Mucosa of stomach (tissue), 1 donor: ENCODE results near the gene NDUFB10.
"Not testable (repeated sequence)": the region's sequence is repeated elsewhere in the genome, so short reads cannot be mapped to it uniquely, and the experiment has no call there.

Source experiments
- H3K27me3 ChIP-seq: one replicate; pipeline ENCODE4 v1.7.0; 2013; ENCODE audit warnings: mild to moderate bottlenecking, low read length; ENCODE audit not compliant: control insufficient read depth, insufficient read depth
- H3K36me3 ChIP-seq: one replicate; pipeline ENCODE4 v1.7.0; 2013; ENCODE audit warnings: low read length; ENCODE audit not compliant: control insufficient read depth, insufficient read depth
- H3K4me1 ChIP-seq: one replicate; pipeline ENCODE4 v1.7.0; 2013; ENCODE audit warnings: mild to moderate bottlenecking, low read length; ENCODE audit not compliant: control insufficient read depth, insufficient read depth
- H3K4me3 ChIP-seq: one replicate; pipeline ENCODE4 v1.7.0; 2013; ENCODE audit warnings: low read length
- H3K9ac ChIP-seq: one replicate; pipeline ENCODE4 v1.7.0; 2013; ENCODE audit warnings: mild to moderate bottlenecking, low read length, moderate library complexity
- H3K9me3 ChIP-seq: one replicate; pipeline ENCODE4 v1.7.0; 2013; ENCODE audit warnings: mild to moderate bottlenecking, low read length, moderate library complexity; ENCODE audit not compliant: control insufficient read depth
- donor health status: Pancreatic carcinoma.

Gene NDUFB10

GRCh38 chr16:1930338-1930720 is 29.0 kb upstream of the NDUFB10 start:
- Histone ChIP-seq H3K36me3 (no peaks in the 10 kb centered on the region), H3K9me3 (no peaks in the 10 kb centered on the region), H3K4me3 (no peak overlapping the region), H3K9ac (no peak overlapping the region), H3K27me3 (peaks cover 3% of the 10 kb centered on the region), H3K4me1 (peaks cover 2% of the 10 kb centered on the region)

- no peak overlapping the region for H3K9ac ChIP-seq
Observed at GRCh38 chr16:1932050-1933028, 27.0 kb upstream of the NDUFB10 start.

DNA sequence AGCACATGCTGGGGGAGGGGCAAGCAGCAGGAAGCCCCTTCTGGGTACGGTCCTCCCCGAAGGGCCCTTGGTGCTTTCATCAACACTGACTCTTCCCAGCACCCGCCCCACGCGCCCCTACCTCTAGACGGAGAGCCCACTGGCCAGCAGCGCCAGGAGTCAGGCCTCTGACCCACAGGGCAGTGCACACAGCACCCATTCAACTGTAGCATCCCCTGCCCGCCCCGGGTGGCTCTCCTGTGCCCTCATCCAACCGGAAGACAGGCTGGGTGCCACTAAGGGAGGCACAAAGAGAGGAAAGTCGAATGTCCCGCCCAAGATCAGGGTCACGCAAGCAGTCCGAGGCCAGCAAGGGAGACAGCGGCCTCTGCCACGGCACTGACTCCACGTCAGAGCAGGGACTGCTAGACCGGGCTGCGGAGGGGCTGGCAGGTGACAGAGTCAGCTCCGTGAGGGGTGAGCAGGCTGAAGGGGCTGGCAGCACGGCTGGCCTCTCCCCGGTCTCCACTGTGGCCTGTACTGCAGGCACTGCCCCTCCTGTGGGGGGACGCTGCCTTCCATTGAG is 26.2 kb upstream of the NDUFB10 start:
- peaks cover 5% of the 10 kb centered on the region for H3K4me1 ChIP-seq

More at GRCh38 chr16:1932050-1933028, 27.0 kb upstream of the NDUFB10 start:
- Histone ChIP-seq H3K36me3 (no peaks in the 10 kb centered on the region), H3K9me3 (no peaks in the 10 kb centered on the region), H3K27me3 (no peaks in the 10 kb centered on the region), H3K4me3 (no peak overlapping the region), H3K4me1 (peaks cover 5% of the 10 kb centered on the region)

DNA sequence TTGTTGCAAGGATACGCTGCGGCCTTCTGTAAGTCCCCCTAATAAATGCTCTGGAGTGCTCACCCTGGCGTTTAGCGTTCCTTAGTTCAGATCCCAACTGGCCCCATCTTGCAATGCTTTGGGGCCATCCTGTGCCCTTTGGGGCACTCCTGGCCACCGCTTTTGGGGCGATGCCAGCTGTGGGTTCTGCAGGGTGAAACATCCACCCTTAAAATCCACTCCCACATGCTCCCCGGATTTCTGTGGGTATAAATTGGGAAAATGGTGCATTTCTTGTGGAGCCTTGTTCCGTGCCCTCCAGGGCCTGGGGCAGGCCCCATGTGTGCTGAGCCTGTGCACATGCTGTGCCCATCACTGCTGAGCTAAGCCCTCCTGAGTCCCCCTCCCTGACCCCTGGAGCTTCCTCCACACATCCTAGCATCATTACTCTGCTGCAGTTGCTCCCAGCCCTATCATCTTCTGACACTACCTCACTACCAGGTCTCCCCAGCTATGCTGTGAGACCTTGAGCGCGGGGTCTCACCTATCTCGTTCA is 22.3 kb upstream of the NDUFB10 start:
- Histone ChIP-seq H3K9me3 (no peaks in the 10 kb centered on the region), H3K36me3 (no peaks in the 10 kb centered on the region), H3K27me3 (no peaks in the 10 kb centered on the region), H3K4me3 (no peak overlapping the region), H3K4me1 (peaks cover 13% of the 10 kb centered on the region), H3K9ac (no peak overlapping the region)

More for the DNA sequence above, 26.2 kb upstream of the NDUFB10 start:
- Histone ChIP-seq H3K4me3 (no peak overlapping the region), H3K27me3 (no peaks in the 10 kb centered on the region), H3K9me3 (no peaks in the 10 kb centered on the region), H3K36me3 (no peaks in the 10 kb centered on the region), H3K9ac (no peak overlapping the region)

DNA sequence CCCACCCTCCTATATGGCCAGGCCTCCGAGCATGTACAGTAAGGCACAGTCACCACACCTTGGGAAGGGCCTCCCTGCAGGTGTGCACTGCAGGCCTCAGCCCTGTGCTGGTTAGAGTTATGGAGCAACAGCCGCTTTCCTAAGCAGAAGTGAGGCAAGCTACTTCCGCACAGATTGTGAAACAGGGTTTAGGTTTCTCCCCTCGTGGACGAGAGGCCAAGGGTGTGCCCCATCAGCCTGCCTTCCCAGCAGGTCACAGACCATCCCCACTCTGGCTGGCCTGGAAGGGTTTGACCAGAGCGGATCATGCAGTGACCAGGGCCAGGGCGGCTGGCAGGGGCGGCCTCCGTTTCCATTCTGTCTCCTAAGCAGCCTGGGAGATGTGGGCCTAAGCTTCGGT is 21.0 kb upstream of the NDUFB10 start:
- Histone ChIP-seq H3K27me3 (no peaks in the 10 kb centered on the region), H3K9me3 (no peaks in the 10 kb centered on the region), H3K9ac (no peak overlapping the region), H3K4me3 (no peak overlapping the region), H3K4me1 (peaks cover 20% of the 10 kb centered on the region), H3K36me3 (no peaks in the 10 kb centered on the region)

GRCh38 chr16:1938910-1939309 is 20.4 kb upstream of the NDUFB10 start:
- Histone ChIP-seq H3K9ac (no peak overlapping the region), H3K9me3 (no peaks in the 10 kb centered on the region), H3K4me1 (peaks cover 20% of the 10 kb centered on the region), H3K27me3 (no peaks in the 10 kb centered on the region), H3K4me3 (no peak overlapping the region), H3K36me3 (no peaks in the 10 kb centered on the region)

DNA sequence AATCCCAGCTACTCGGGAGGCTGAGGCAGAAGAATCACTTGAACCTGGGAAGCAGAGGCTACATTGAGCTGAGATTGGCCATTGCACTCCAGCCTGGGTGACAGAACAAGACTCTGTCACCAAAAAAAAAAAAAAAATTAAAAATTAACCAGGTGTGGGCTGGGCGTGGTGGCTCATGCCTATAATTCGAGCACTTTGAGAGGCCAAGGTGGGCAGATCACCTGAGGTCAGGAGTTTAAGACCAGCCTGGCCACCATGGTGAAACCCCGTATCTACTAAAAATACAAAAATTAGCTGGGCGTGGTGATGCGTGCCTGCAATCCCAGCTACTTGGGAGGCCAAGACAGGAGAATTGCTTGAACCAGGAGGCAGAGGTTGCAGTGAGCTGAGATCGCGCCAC is 19.5 kb upstream of the NDUFB10 start:
- H3K9ac ChIP-seq, H3K36me3 ChIP-seq, H3K9me3 ChIP-seq, H3K27me3 ChIP-seq, H3K4me3 ChIP-seq: not testable (repeated sequence)
- H3K4me1 ChIP-seq, result peaks cover 20% of the 10 kb centered on the region

DNA sequence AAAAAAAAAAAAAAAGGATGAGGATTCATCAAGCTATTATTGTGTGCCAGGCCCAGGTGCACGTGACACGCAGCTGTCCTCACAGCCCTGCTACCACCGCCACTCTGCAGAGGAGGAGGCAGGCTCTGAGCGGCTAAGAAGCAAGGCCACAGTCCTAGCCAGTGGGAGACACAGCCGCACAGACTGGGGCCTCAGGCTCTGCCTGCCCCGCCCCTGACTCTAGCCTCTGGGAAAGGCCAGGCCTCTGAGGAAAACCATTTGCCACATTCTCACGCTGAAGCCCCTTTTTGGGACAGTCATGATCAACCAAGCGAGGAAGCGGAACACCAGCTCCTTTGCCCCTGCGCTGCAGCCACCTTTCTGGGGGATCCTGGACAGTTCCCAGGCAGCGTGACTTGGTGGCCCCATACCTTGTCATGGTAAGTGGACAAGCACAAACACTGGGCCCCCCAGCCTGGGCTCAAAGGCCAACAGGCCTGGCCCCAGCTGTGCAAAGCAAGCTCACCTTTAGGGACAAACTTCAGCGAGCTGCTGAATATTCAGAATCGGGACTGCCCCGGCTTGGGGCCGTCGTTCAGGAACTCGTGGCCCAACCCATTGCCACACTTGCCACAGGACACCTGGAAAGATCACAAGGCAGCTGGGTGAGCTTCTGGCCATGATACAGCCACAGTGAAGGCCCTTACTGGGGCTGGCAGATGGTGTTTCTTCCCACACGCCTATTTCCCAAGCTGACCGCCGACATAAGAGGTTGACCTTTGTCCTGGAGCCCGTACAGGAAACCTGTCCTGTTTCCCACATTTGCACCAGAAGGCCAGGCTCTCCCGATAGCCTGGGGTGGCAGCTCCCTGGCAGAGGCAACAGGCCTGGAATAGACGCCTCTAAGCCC is 18.8 kb upstream of the NDUFB10 start:
- H3K4me1 ChIP-seq, result peaks cover 16% of the 10 kb centered on the region
- H3K9ac ChIP-seq, result no peak overlapping the region
- no peaks in the 10 kb centered on the region for H3K27me3 ChIP-seq
- H3K4me3 ChIP-seq, result no peak overlapping the region
- H3K9me3 ChIP-seq, result no peaks in the 10 kb centered on the region
- H3K36me3 ChIP-seq, result no peaks in the 10 kb centered on the region

DNA sequence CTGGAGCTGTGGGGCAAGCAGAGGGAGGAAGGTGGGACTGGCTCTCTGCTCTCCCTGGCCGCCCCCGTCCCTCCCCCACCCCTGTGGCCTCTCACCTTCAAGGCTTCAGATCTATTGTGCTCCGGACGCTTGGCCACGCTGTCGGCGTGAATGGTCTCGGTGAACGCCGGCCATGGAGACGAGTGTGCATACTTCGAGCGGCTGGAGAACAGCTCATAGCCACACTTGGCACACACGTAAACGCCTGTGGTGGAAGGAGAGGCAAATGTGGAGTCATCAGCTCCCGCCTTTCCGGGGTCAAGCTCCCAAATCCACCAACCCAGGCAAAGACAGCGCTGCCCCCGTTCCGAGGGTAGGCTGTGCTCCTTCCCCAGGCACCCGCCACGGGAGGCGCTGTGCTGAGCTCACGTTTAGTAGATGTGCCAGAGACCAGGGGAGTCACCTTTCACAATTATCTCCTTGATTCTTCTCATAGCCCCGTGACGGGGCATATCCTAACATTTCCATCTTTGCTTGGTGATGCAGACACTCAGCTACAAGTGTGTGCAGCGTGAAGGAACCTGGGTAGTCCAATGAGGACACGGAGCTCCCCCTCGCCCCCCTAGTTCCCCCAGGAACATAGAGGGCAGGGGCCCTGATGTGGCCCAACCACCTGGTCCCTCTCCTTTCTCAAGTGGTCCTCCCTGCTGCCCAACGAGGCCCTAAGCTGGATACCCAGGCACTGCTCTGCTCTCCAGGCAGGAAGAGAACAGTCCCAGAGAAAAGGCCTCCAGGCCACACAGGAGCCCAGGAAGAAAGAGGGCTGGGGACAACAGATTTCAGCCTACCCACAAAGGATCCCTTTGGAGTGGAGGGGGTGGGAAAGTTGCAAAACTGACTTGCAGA is 17.9 kb upstream of the NDUFB10 start:
- H3K4me1 ChIP-seq, result peaks cover 15% of the 10 kb centered on the region
- no peaks in the 10 kb centered on the region for H3K36me3 ChIP-seq
- H3K27me3 ChIP-seq, result no peaks in the 10 kb centered on the region
- H3K9ac ChIP-seq, result no peak overlapping the region
- H3K4me3 ChIP-seq, result no peak overlapping the region
- H3K9me3 ChIP-seq, result no peaks in the 10 kb centered on the region

- no peaks in the 10 kb centered on the region for H3K36me3 ChIP-seq
- H3K4me3 ChIP-seq, result peak overlapping the region; percentile 77
- H3K4me1 ChIP-seq, result peaks cover 15% of the 10 kb centered on the region
- H3K9ac ChIP-seq, result peak overlapping the region; percentile 80
- H3K27me3 ChIP-seq, result no peaks in the 10 kb centered on the region
- H3K9me3 ChIP-seq, result no peaks in the 10 kb centered on the region
Observed at GRCh38 chr16:1942047-1942809, 17.1 kb upstream of the NDUFB10 start.
